Measurements from ENCODE around the gene CTTNBP2NL. TPM values are rescaled to one million over a fixed set of nuclear protein-coding genes. Genes with fewer than 3 reads are reported as not detected.
"Not testable (repeated sequence)": the region's sequence is repeated elsewhere in the genome, so short reads cannot be mapped to it uniquely, and the experiment has no call there.

CTTNBP2NL gene
- total RNA-seq, 1 experiment from 2014 or later, result 32.2 TPM

GRCh38 chr1:112417271-112417670, 21.3 kb downstream of the CTTNBP2NL start:
- Histone ChIP-seq H3K9me3 (ENCODE audit: insufficient read depth, low read depth) (no peaks in the 10 kb centered on the region), H3K4me2 (no peak overlapping the region), H3K27me3 (ENCODE audit: insufficient read depth, low read depth) (no peaks in the 10 kb centered on the region), H3K4me1 (replicated peaks; ENCODE audit: insufficient read depth) (no peaks in the 10 kb centered on the region), H3K36me3 (ENCODE audit: low read depth) (peaks cover 47% of the 10 kb centered on the region), H4K20me1 (ENCODE audit: insufficient read depth) (peaks cover 12% of the 10 kb centered on the region), H3K27ac (no peak overlapping the region), H3K4me3 (no peak overlapping the region), H3F3A (ENCODE audit: insufficient read depth, low read depth) (peaks cover 4% of the 10 kb centered on the region), H2AFZ (no peak overlapping the region), H3K9me2 (ENCODE audit: insufficient read depth) (no peaks in the 10 kb centered on the region), H3K79me2 (ENCODE audit: low read depth) (no peaks in the 10 kb centered on the region)
- CTCF ChIA-PET, result no interaction called here
- POLR2A ChIA-PET (ENCODE audit: unreplicated experiment), result no interaction called here
- DNase-seq, result no peak
- intact Hi-C loops (cut with micrococcal nuclease; ENCODE audit: unreplicated experiment), result no loop called here
- TF ChIP-seq CTCF (conservative IDR thresholded peaks at IDR 0.05) (no peak), EZH2 (IDR thresholded peaks at IDR 0.05; ENCODE audit: low read depth) (no peak)
- BruUV-seq (replicated peaks), result no TSS peak

GRCh38 chr1:112418099-112418892, 22.3 kb downstream of the CTTNBP2NL start:
- TF ChIP-seq CTCF (conservative IDR thresholded peaks at IDR 0.05) (no peak), EZH2 (IDR thresholded peaks at IDR 0.05; ENCODE audit: low read depth) (no peak)
- H3K79me2 ChIP-seq (ENCODE audit: low read depth), result no peaks in the 10 kb centered on the region
- no peaks in the 10 kb centered on the region for H3K27me3 ChIP-seq (ENCODE audit: insufficient read depth, low read depth)
- H3K4me3 ChIP-seq, result no peak overlapping the region
- H3K36me3 ChIP-seq (ENCODE audit: low read depth), result peaks cover 38% of the 10 kb centered on the region
- no peaks in the 10 kb centered on the region for H3K9me2 ChIP-seq (ENCODE audit: insufficient read depth)
- no peak overlapping the region for H2AFZ ChIP-seq
- no peak overlapping the region for H3K4me2 ChIP-seq
- H3K27ac ChIP-seq, result no peak overlapping the region
- ChIA-PET POLR2A (ENCODE audit: unreplicated experiment) (interaction anchor here (0.9 kb wide), 1 partner anchor 223 kb away, joined by 11 read pairs; no protein-coding TSS in a partner anchor), CTCF (no interaction called here)
- H4K20me1 ChIP-seq (ENCODE audit: insufficient read depth), result peaks cover 17% of the 10 kb centered on the region
- no peaks in the 10 kb centered on the region for H3K4me1 ChIP-seq (replicated peaks; ENCODE audit: insufficient read depth)
- intact Hi-C loops (cut with micrococcal nuclease; ENCODE audit: unreplicated experiment), result no loop called here
- no peak for DNase-seq
- H3K9me3 ChIP-seq (ENCODE audit: insufficient read depth, low read depth), result no peaks in the 10 kb centered on the region
- no TSS peak for BruUV-seq (replicated peaks)
- H3F3A ChIP-seq (ENCODE audit: insufficient read depth, low read depth), result peaks cover 4% of the 10 kb centered on the region

- Histone ChIP-seq H3F3A (ENCODE audit: insufficient read depth, low read depth) (peaks cover 4% of the 10 kb centered on the region; the same call in 1 of the 2 replicates), H3K27me3 (ENCODE audit: insufficient read depth, low read depth) (no peaks in the 10 kb centered on the region), H3K9me3 (ENCODE audit: insufficient read depth, low read depth) (no peaks in the 10 kb centered on the region), H3K27ac (no peak overlapping the region), H3K79me2 (ENCODE audit: low read depth) (no peaks in the 10 kb centered on the region), H3K4me1 (replicated peaks; ENCODE audit: insufficient read depth) (no peaks in the 10 kb centered on the region), H3K4me2 (no peak overlapping the region), H3K4me3 (no peak overlapping the region), H4K20me1 (ENCODE audit: insufficient read depth) (peaks cover 12% of the 10 kb centered on the region), H2AFZ (no peak overlapping the region), H3K9me2 (ENCODE audit: insufficient read depth) (no peaks in the 10 kb centered on the region), H3K36me3 (ENCODE audit: low read depth) (peaks cover under 1% of the 10 kb centered on the region; the same call in 1 of the 2 replicates)
- ChIA-PET CTCF (no interaction called here), POLR2A (ENCODE audit: unreplicated experiment) (no interaction called here)
- intact Hi-C loops (cut with micrococcal nuclease; ENCODE audit: unreplicated experiment), result no loop called here
- DNase-seq, result no peak
- no TSS peak for BruUV-seq (replicated peaks)
- TF ChIP-seq CTCF (conservative IDR thresholded peaks at IDR 0.05) (no peak), EZH2 (IDR thresholded peaks at IDR 0.05; ENCODE audit: low read depth) (no peak)
These were observed 27.2 kb downstream of the CTTNBP2NL start for GRCh38 chr1:112423207-112423606.

GRCh38 chr1:112423666-112424065, 27.7 kb downstream of the CTTNBP2NL start:
- CTCF ChIA-PET; POLR2A ChIA-PET (ENCODE audit: unreplicated experiment): not testable (repeated sequence)

More at GRCh38 chr1:112423666-112424065, 27.7 kb downstream of the CTTNBP2NL start:
- H3K4me1 ChIP-seq (replicated peaks; ENCODE audit: insufficient read depth); H3K9me3 ChIP-seq (ENCODE audit: insufficient read depth, low read depth); H3K79me2 ChIP-seq (ENCODE audit: low read depth); H3K27me3 ChIP-seq (ENCODE audit: insufficient read depth, low read depth); H3K4me3 ChIP-seq; H2AFZ ChIP-seq; DNase-seq; H3K36me3 ChIP-seq (ENCODE audit: low read depth); H3K9me2 ChIP-seq (ENCODE audit: insufficient read depth); H3K4me2 ChIP-seq; BruUV-seq (replicated peaks); H3K27ac ChIP-seq; H3F3A ChIP-seq (ENCODE audit: insufficient read depth, low read depth); intact Hi-C loops (cut with micrococcal nuclease; ENCODE audit: unreplicated experiment): not testable (repeated sequence)
- H4K20me1 ChIP-seq (ENCODE audit: insufficient read depth), result peaks cover 12% of the 10 kb centered on the region

All from PC-9 (cell line).